Adipose tissue (tissue), 3 donors: Measurements from ENCODE around the gene ATP2B3. TPM values are rescaled to one million over a fixed set of nuclear protein-coding genes. Genes with fewer than 3 reads are reported as not detected.

Experiments used
- H3K27ac ChIP-seq: one replicate; pipeline ENCODE4 v1.5.1; 2013; ENCODE audit warnings: low read depth, low read length
- WGBS, 3 donors: extraction: QIAGEN DNeasy Blood & Tissue Kit; methylation state at CpG; one replicate each; pipeline ENCODE4 v1.1.7; 2013; 5-methylcytosine and 5-hydroxymethylcytosine counted together
- polyA plus RNA-seq, 3 donors: library from polyadenylated mRNA; stranded (reverse); fragments of 200-250 nt; gene quantifications; one replicate each; pipeline ENCODE4 v1.2.3, GENCODE V29; 2013
- donor health status: healthy with polysubstance abuse.
- donor health status: Bipolar disorder and iron deficiency.
- donor health status: healthy.

Gene ATP2B3
- under 1 TPM in 1 of 3 donors, not detected in 2; 0.02 TPM for polyA plus RNA-seq

GRCh38 chrX:153517423-153517822 is at the start of gene ATP2B3:
Gene ATP2B3 (plus strand): TSS chrX:153517642. CDS start chrX:153536248, 18,606 bp downstream.
- 0 to 27% (median 5%) methylated on average over 15 to 32 of the region's 50 CpGs for WGBS, 3 donors
- no peak within 1 kb of the TSS for H3K27ac ChIP-seq

- H3K27ac ChIP-seq = no peak overlapping the region
- WGBS, 3 donors = 74 to 97% (median 76%) methylated on average over 5 to 11 of the region's 12 CpGs
Observed at GRCh38 chrX:153468008-153468580, 49.3 kb upstream of the ATP2B3 start.

GRCh38 chrX:153469811-153470410 is 47.5 kb upstream of the ATP2B3 start:
- H3K27ac ChIP-seq = no peak overlapping the region
- 0 to 26% (median 1%) methylated on average over 18 to 32 of the region's 32 CpGs for WGBS, 3 donors

- H3K27ac ChIP-seq = no peak within 1 kb of the TSS
- WGBS, 3 donors = 10 to 43% (median 42%) methylated on average over 11 to 62 of the region's 70 CpGs
Observed at GRCh38 chrX:153470411-153471363, 46.8 kb upstream of the ATP2B3 start, which contains the start of gene HAUS7. Gene HAUS7 (minus strand): TSS chrX:153470576. CDS start chrX:153470557, 19 bp downstream.

- WGBS, 3 donors = 71 to 78% (median 72%) methylated on average over 11 of the region's 11 CpGs
Observed at GRCh38 chrX:153471663-153472280, 45.7 kb upstream of the ATP2B3 start.

GRCh38 chrX:153473126-153473525 is 44.3 kb upstream of the ATP2B3 start:
- H3K27ac ChIP-seq = no peak overlapping the region
- 89 to 98% (median 97%) methylated on average over 9 to 10 of the region's 10 CpGs for WGBS, 3 donors

More at GRCh38 chrX:153471663-153472280, 45.7 kb upstream of the ATP2B3 start:
- no peak overlapping the region for H3K27ac ChIP-seq

GRCh38 chrX:153474266-153474665 is 43.2 kb upstream of the ATP2B3 start:
- no peak overlapping the region for H3K27ac ChIP-seq
- WGBS, 3 donors = 77 to 92% (median 84%) methylated on average over 7 to 10 of the region's 10 CpGs

- H3K27ac ChIP-seq = no peak overlapping the region
- WGBS, 3 donors = 0 to 21% (median 0%) methylated on average over 16 to 58 of the region's 59 CpGs
Observed at GRCh38 chrX:153474718-153475117, 42.7 kb upstream of the ATP2B3 start.

- 83 to 92% (median 83%) methylated on average over 5 to 7 of the region's 7 CpGs for WGBS, 3 donors
- H3K27ac ChIP-seq = no peak overlapping the region
Observed at GRCh38 chrX:153475271-153475670, 42.2 kb upstream of the ATP2B3 start.

GRCh38 chrX:153475751-153476281 is 41.6 kb upstream of the ATP2B3 start:
- H3K27ac ChIP-seq = no peak overlapping the region
- WGBS, 3 donors = 87 to 92% (median 89%) methylated on average over 7 to 11 of the region's 11 CpGs

GRCh38 chrX:153476666-153477363 is 40.6 kb upstream of the ATP2B3 start:
- no peak overlapping the region for H3K27ac ChIP-seq
- WGBS, 3 donors = 57 to 71% (median 57%) methylated on average over 7 to 16 of the region's 16 CpGs

- H3K27ac ChIP-seq = no peak overlapping the region
- WGBS, 3 donors = 52 to 77% (median 72%) methylated on average over 6 to 11 of the region's 11 CpGs
Observed at GRCh38 chrX:153477364-153477857, 40.0 kb upstream of the ATP2B3 start.

GRCh38 chrX:153477901-153478300 is 39.5 kb upstream of the ATP2B3 start:
- 67 to 78% (median 76%) methylated on average over 6 to 9 of the region's 9 CpGs for WGBS, 3 donors
- H3K27ac ChIP-seq = no peak overlapping the region

- no peak overlapping the region for H3K27ac ChIP-seq
- WGBS, 3 donors = 40 to 93% (median 85%) methylated on average over 8 to 16 of the region's 16 CpGs
Observed at GRCh38 chrX:153478746-153479145, 38.7 kb upstream of the ATP2B3 start.

- no peak overlapping the region for H3K27ac ChIP-seq
- 87 to 95% (median 88%) methylated on average over 3 to 13 of the region's 13 CpGs for WGBS, 3 donors
Observed at GRCh38 chrX:153481043-153481442, 36.4 kb upstream of the ATP2B3 start.

GRCh38 chrX:153482376-153483015 is 34.9 kb upstream of the ATP2B3 start:
- WGBS, 3 donors = 87 to 89% (median 89%) methylated on average over 14 to 23 of the region's 23 CpGs
- H3K27ac ChIP-seq = no peak overlapping the region
